Kasumi-1 (cell line): ENCODE data around the gene FGF14.

Experiments used
- DNase-seq, 2 experiments: peaks; one replicate each; lab custom pipeline; 2025; lab: John Stamatoyannopoulos, UW

The FGF14 gene

GRCh38 chr13:101930331-101930730 is 471.5 kb downstream of the FGF14 start:
- no peak for DNase-seq

GRCh38 chr13:101925731-101926130 is 476.1 kb downstream of the FGF14 start:
- DNase-seq: no peak

GRCh38 chr13:101919541-101920181 is 482.2 kb downstream of the FGF14 start:
- DNase-seq: peak; percentile 3 to 13

- peak in 1 of 2 experiments; percentile 24 for DNase-seq
These were observed 483.8 kb downstream of the FGF14 start for GRCh38 chr13:101917833-101918661.

- no peak for DNase-seq
These were observed 484.4 kb downstream of the FGF14 start for GRCh38 chr13:101917475-101917810.

GRCh38 chr13:101916775-101917474 is 484.9 kb downstream of the FGF14 start:
- DNase-seq: no peak

- no peak for DNase-seq
These were observed 485.6 kb downstream of the FGF14 start for GRCh38 chr13:101916108-101916774.

- DNase-seq: no peak
These were observed 486.1 kb downstream of the FGF14 start for GRCh38 chr13:101915755-101916107.

- no peak for DNase-seq
These were observed 486.5 kb downstream of the FGF14 start for GRCh38 chr13:101915331-101915730.

GRCh38 chr13:101911752-101912151 is 490.1 kb downstream of the FGF14 start:
- DNase-seq: no peak

- DNase-seq: no peak
These were observed 498.0 kb downstream of the FGF14 start for GRCh38 chr13:101903890-101904289.

GRCh38 chr13:101898676-101899075 is 503.2 kb downstream of the FGF14 start:
- no peak for DNase-seq

GRCh38 chr13:101896541-101896940 is 505.3 kb downstream of the FGF14 start:
- DNase-seq: no peak

GRCh38 chr13:101893021-101893420 is 508.8 kb downstream of the FGF14 start:
- no peak for DNase-seq

- no peak for DNase-seq
These were observed 509.6 kb downstream of the FGF14 start for GRCh38 chr13:101892296-101892695.

- no peak for DNase-seq
These were observed 520.3 kb downstream of the FGF14 start for GRCh38 chr13:101881593-101881992.

- no peak for DNase-seq
These were observed 521.3 kb downstream of the FGF14 start for GRCh38 chr13:101880581-101880980.

- no peak for DNase-seq
These were observed 524.9 kb downstream of the FGF14 start for GRCh38 chr13:101876951-101877350.

- no peak for DNase-seq
These were observed 526.0 kb downstream of the FGF14 start for GRCh38 chr13:101875717-101876393.

- no peak for DNase-seq
These were observed 526.8 kb downstream of the FGF14 start for GRCh38 chr13:101875091-101875490.

GRCh38 chr13:101869553-101869952 is 532.3 kb downstream of the FGF14 start:
- DNase-seq: no peak
